ENCODE data around the gene LENEP. TPM values are rescaled to one million over a fixed set of nuclear protein-coding genes. Genes with fewer than 3 reads are reported as not detected.

Gene LENEP
- total and polyA plus RNA-seq, 2 of the 8 experiments (the other 6 are each of a cell fraction or from before 2014, with no cell fraction given), result 1.3 TPM; not detected in 1

GRCh38 chr1:155013632-155014031 lies 20.2 kb downstream of the LENEP start (continued):
- no peak for TF ChIP-seq USF2 (IDR thresholded peaks at IDR 0.05; ENCODE audit: low read length)
